LNCAP (cell line): ENCODE data around the gene FBL.

Source experiments
- CTCF ChIP-seq: fragments of 450-650 bp; IDR thresholded peaks from 2 replicates; pipeline ENCODE4 v1.5.1; 2017; ENCODE audit warnings: mild to moderate bottlenecking

Gene FBL

GRCh38 chr19:39850892-39851291 lies 4.7 kb upstream of the FBL start:
- no peak for TF ChIP-seq CTCF

GRCh38 chr19:39848392-39848791 lies 2.2 kb upstream of the FBL start:
- no peak for TF ChIP-seq CTCF

- no peak for TF ChIP-seq CTCF
Observed at GRCh38 chr19:39847525-39847924, 1.3 kb upstream of the FBL start.

GRCh38 chr19:39846678-39847486 lies 703 bp upstream of the FBL start:
- TF ChIP-seq CTCF: no peak

- TF ChIP-seq CTCF: peak; percentile 42; the same call in 1 of the 2 replicates
Observed at GRCh38 chr19:39845584-39845932, 621 bp downstream of the FBL start.

- no peak for TF ChIP-seq CTCF
Observed at GRCh38 chr19:39845172-39845571, 1.0 kb downstream of the FBL start.

- TF ChIP-seq CTCF: peak; percentile 68
Observed at GRCh38 chr19:39843919-39844793, 2.0 kb downstream of the FBL start.
